Lung (tissue), 12 donors: ENCODE measurements around the gene TNFRSF1A. TPM values are rescaled to one million over a fixed set of nuclear protein-coding genes. Genes with fewer than 3 reads are reported as not detected.

Source experiments
- ATAC-seq: fragments of 200-7000 bp; cut with Tn5 transposase; one replicate; pipeline ENCODE4 v1.9.1; 2020; ENCODE audit warnings: moderate number of reproducible peaks; ENCODE audit not compliant: insufficient read depth, low FRiP score
- DNase-seq, 3 donors: peaks; one replicate each; pipeline ENCODE4 v3.0.0-alpha.2; 2013 to 2017
- H3K27ac ChIP-seq, 2 donors: one replicate each; pipeline ENCODE4 v1.5.1; 2013; ENCODE audit warnings: mild to moderate bottlenecking in 2 of 2, moderate library complexity in 2 of 2, control low read depth in 1 of 2, inconsistent platforms in 1 of 2, low read depth in 1 of 2, low read length in 1 of 2
- H3K27me3 ChIP-seq, 3 donors: one replicate each; pipeline ENCODE4 v1.5.1; 2013; ENCODE audit warnings: low read length in 2 of 3; ENCODE audit not compliant: control insufficient read depth in 3 of 3, insufficient read depth in 3 of 3
- H3K36me3 ChIP-seq, 4 donors: one replicate each; pipeline ENCODE4 v1.5.1; 2013; ENCODE audit warnings: low read length in 4 of 4, mild to moderate bottlenecking in 1 of 4, moderate library complexity in 1 of 4; ENCODE audit not compliant: control insufficient read depth in 4 of 4, insufficient read depth in 4 of 4
- H3K4me1 ChIP-seq, 5 donors: one replicate each; pipeline ENCODE4 v1.5.1; 2013; ENCODE audit warnings: low read length in 5 of 5, mild to moderate bottlenecking in 2 of 5, moderate library complexity in 1 of 5; ENCODE audit not compliant: control insufficient read depth in 5 of 5, insufficient read depth in 5 of 5
- H3K4me3 ChIP-seq: one replicate; pipeline ENCODE4 v1.5.1; 2013; ENCODE audit warnings: mild to moderate bottlenecking, control low read depth, moderate library complexity
- H3K9ac ChIP-seq, 2 donors: one replicate each; pipeline ENCODE4 v1.5.1; 2013; ENCODE audit warnings: low read length in 2 of 2, control low read depth in 1 of 2; ENCODE audit not compliant: insufficient read depth in 1 of 2
- H3K9me3 ChIP-seq, 4 donors: one replicate each; pipeline ENCODE4 v1.5.1; 2013; ENCODE audit warnings: low read length in 3 of 4, mild to moderate bottlenecking in 1 of 4, moderate library complexity in 1 of 4; ENCODE audit not compliant: control insufficient read depth in 4 of 4, insufficient read depth in 3 of 4
- CTCF ChIP-seq: IDR thresholded peaks from 2 replicates; pipeline ENCODE4 v1.5.1; 2012; ENCODE audit warnings: mild to moderate bottlenecking; ENCODE audit errors: control extremely low read depth, extremely low read depth
- WGBS, 2 donors: extraction: QIAGEN DNeasy Blood & Tissue Kit; methylation state at CpG; one replicate each; pipeline ENCODE4 v1.1.7; 2013; 5-methylcytosine and 5-hydroxymethylcytosine counted together
- polyA plus RNA-seq, 2 donors: library from polyadenylated mRNA; stranded (reverse); fragments of 200-250 nt; gene quantifications; one replicate each; pipeline ENCODE4 v1.2.1, GENCODE V29; 2013
- total RNA-seq, 2 donors: library from RNA; depleted of rRNA in 1 of 2; stranded (reverse); fragments of >200 nt in 1 of 2; gene quantifications; one replicate each; pipeline ENCODE4 v1.2.1, GENCODE V29; 2014 to 2021
- donor health status: control.
- donor health status: control.
- donor health status: Bipolar disorder and iron deficiency.
- donor health status: healthy.
- donor health status: DM: yes; HTN: yes; CAD: no.

The TNFRSF1A gene
- total and polyA plus RNA-seq, 4 donors = 81.6 to 184 (median 178) TPM

DNA sequence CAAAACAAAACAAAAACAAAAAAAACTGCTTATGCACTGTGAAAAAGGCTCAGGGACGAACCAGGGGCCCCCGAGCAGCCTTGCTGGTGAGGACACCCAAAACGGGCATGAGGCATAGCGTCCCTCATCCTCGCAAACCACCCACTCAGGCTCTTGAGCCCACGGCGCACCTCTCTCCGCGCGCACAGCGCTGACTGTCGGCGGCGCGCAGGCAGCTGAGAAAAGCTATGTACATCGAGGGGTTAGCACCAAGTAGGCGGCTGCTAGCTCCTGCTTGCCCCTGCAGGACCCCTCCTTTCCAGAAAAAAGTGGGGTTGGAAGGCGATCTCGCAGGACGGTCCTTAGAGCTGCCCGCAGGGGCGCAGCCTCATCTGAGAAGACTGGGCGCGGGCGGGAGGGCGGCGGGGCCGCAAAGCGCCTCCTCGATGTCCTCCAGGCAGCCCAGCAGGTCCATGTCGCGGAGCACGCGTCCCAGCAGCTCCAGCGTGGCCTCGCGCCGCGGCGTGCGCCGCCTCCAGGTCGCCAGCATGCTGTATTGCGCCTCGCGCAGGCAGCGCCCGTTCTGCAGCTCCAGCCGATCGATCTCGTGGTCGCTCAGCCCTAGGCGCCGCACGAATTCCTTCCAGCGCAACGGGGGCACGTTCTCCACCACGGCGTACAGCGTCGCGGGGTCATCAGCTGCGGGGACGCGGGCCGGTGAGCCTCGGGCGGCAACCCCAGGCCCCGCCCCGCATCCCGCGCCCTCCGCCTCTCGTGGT, 12.8 kb downstream of the TNFRSF1A start:
- no peak for TF ChIP-seq CTCF
- no peak for DNase-seq
- Histone ChIP-seq H3K27me3 (no peaks in the 10 kb centered on the region), H3K9ac (no peak overlapping the region), H3K4me1 (peaks cover 0 to 29% (median 3%) of the 10 kb centered on the region in 5 donors), H3K4me3 (no peak overlapping the region), H3K36me3 (peaks cover 34 to 59% (median 42%) of the 10 kb centered on the region in 4 donors), H3K9me3 (no peaks in the 10 kb centered on the region), H3K27ac (no peak overlapping the region)
- WGBS, 2 donors = 90 to 91% methylated on average over 75 of the region's 75 CpGs
- ATAC-seq = no peak

GRCh38 chr12:6328045-6328779, 13.7 kb downstream of the TNFRSF1A start:
- DNase-seq (no peak), ATAC-seq (no peak)
- Histone ChIP-seq H3K36me3 (peaks cover 31 to 51% (median 33%) of the 10 kb centered on the region in 4 donors), H3K27me3 (no peaks in the 10 kb centered on the region), H3K9me3 (no peaks in the 10 kb centered on the region), H3K4me3 (no peak overlapping the region), H3K27ac (peak overlapping the region in 1 of 2 donors; percentile 34), H3K9ac (no peak overlapping the region), H3K4me1 (peaks cover 3 to 23% (median 5%) of the 10 kb centered on the region in 5 donors)
- 77 to 83% methylated on average over 10 of the region's 10 CpGs for WGBS, 2 donors
- TF ChIP-seq CTCF = no peak

DNA sequence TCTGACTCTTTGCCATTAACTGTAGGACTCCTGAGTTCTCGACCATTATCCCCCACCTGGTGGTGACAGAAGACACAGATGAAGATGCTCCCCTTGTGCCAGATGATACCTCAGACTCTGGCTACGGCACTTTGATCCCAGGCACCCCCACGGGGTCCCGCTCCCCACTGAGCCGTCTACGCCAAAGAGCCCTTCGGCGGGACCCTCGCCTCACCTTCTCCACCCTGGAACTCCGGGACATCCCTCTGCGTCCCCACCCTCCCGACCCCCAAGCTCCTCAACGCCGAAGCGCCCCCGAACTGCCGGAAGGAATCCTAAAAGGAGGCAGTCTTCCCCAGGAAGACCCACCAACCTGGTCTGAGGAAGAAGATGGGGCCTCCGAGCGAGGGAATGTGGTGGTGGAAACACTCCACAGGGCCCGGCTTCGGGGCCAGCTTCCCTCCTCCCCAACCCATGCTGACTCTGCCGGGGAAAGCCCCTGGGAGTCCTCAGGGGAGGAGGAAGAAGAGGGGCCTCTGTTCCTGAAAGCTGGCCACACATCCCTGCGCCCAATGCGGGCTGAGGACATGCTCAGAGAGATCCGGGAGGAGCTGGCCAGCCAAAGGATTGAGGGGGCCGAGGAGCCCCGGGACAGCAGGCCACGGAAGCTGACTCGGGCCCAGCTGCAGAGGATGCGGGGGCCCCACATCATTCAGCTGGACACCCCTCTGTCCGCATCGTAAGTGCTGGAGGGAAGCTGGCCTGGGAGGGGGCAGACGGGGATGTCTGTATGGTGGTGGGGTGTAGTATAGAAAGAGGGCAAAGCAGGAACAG, 14.4 kb downstream of the TNFRSF1A start:
- no peak for ATAC-seq

More for the DNA sequence above, 14.4 kb downstream of the TNFRSF1A start:
- DNase-seq = no peak
- no peak overlapping the region for H3K4me3 ChIP-seq
- peaks cover 3 to 28% (median 5%) of the 10 kb centered on the region in 5 donors for H3K4me1 ChIP-seq
- peaks cover 25 to 44% (median 27%) of the 10 kb centered on the region in 4 donors for H3K36me3 ChIP-seq
- H3K9me3 ChIP-seq = no peaks in the 10 kb centered on the region
- peak overlapping the region in 1 of 2 donors; percentile 18 for H3K27ac ChIP-seq
- TF ChIP-seq CTCF = no peak
- 75 to 80% methylated on average over 32 to 33 of the region's 33 CpGs for WGBS, 2 donors
- H3K9ac ChIP-seq = no peak overlapping the region
- H3K27me3 ChIP-seq = no peaks in the 10 kb centered on the region
